HEK293T (cell line): ENCODE data around the gene TIAM1.

ENCODE experiments used
- CTCF ChIA-PET: fragments of 350-600 bp; formaldehyde crosslinking; extraction: SDS; loops from one replicate; lab custom pipeline; 2021; ENCODE audit warnings: antibody characterized with exemption, inconsistent platforms; lab: Yijun Ruan, JAX
- POLR2A ChIA-PET: fragments of 350-600 bp; formaldehyde crosslinking; extraction: SDS; loops from one replicate; lab custom pipeline; 2020; ENCODE audit warnings: antibody characterized with exemption, inconsistent platforms; lab: Yijun Ruan, JAX
- DNase-seq: peaks from one replicate; pipeline ENCODE4 v3.0.0; 2012; ENCODE audit warnings: mixed read lengths; ENCODE audit errors: extremely low spot score
- ARNT ChIP-seq: fragments of 450-650 bp; IDR thresholded peaks from 2 replicates; pipeline ENCODE4 v1.6.1; 2017; ENCODE audit warnings: mild to moderate bottlenecking
- BHLHE40 ChIP-seq: fragments of 450-650 bp; IDR thresholded peaks from 2 replicates; pipeline ENCODE4 v1.6.1; 2016; ENCODE audit warnings: mild to moderate bottlenecking, moderate library complexity, borderline replicate concordance
- CTBP1 ChIP-seq: fragments of 450-650 bp; IDR thresholded peaks from 2 replicates; pipeline ENCODE4 v1.6.1; 2016; ENCODE audit warnings: borderline replicate concordance
- ELF4 ChIP-seq: fragments of 450-650 bp; IDR thresholded peaks from 2 replicates; pipeline ENCODE4 v1.6.1; 2017; ENCODE audit warnings: antibody characterized with exemption
- FOXA1 ChIP-seq: fragments of 450-650 bp; IDR thresholded peaks from 2 replicates; pipeline ENCODE4 v1.6.1; 2016; ENCODE audit warnings: mild to moderate bottlenecking
- FOXK2 ChIP-seq: fragments of 450-650 bp; IDR thresholded peaks from 2 replicates; pipeline ENCODE4 v1.6.1; 2016; ENCODE audit warnings: mild to moderate bottlenecking
- FOXM1 ChIP-seq: fragments of 450-650 bp; IDR thresholded peaks from 2 replicates; pipeline ENCODE4 v1.6.1; 2017; ENCODE audit warnings: mild to moderate bottlenecking, borderline replicate concordance
- HDGF ChIP-seq: fragments of 450-650 bp; IDR thresholded peaks from 2 replicates; pipeline ENCODE4 v1.6.1; 2017; ENCODE audit warnings: antibody characterized with exemption, borderline replicate concordance
- L3MBTL2 ChIP-seq: fragments of 450-650 bp; conservative IDR thresholded peaks from 2 replicates; pipeline ENCODE4 v1.6.1; 2016; ENCODE audit warnings: mild to moderate bottlenecking
- LEF1 ChIP-seq: fragments of 450-650 bp; IDR thresholded peaks from 2 replicates; pipeline ENCODE4 v1.6.1; 2017; ENCODE audit warnings: mild to moderate bottlenecking, borderline replicate concordance
- NFRKB ChIP-seq: fragments of 450-650 bp; IDR thresholded peaks from 2 replicates; pipeline ENCODE4 v1.6.1; 2016; ENCODE audit warnings: mild to moderate bottlenecking, moderate library complexity
- PKNOX1 ChIP-seq: fragments of 450-650 bp; IDR thresholded peaks from 2 replicates; pipeline ENCODE4 v1.6.1; 2016
- SP1 ChIP-seq: fragments of 450-650 bp; IDR thresholded peaks from 2 replicates; pipeline ENCODE4 v1.6.1; 2017
- SUZ12 ChIP-seq: fragments of 450-650 bp; IDR thresholded peaks from 2 replicates; pipeline ENCODE4 v1.6.1; 2016; ENCODE audit warnings: mild to moderate bottlenecking
- TARDBP ChIP-seq: fragments of 450-650 bp; IDR thresholded peaks from 2 replicates; pipeline ENCODE4 v1.6.1; 2016
- ZNF384 ChIP-seq: fragments of 450-650 bp; IDR thresholded peaks from 2 replicates; pipeline ENCODE4 v1.6.1; 2016

Gene TIAM1

GRCh38 chr21:31338908-31339368 lies 5.1 kb downstream of the TIAM1 start:
- no peak for DNase-seq
- CTCF ChIA-PET = no interaction called here
- POLR2A ChIA-PET = no interaction called here
- TF ChIP-seq ZNF384 = no peak

DNA sequence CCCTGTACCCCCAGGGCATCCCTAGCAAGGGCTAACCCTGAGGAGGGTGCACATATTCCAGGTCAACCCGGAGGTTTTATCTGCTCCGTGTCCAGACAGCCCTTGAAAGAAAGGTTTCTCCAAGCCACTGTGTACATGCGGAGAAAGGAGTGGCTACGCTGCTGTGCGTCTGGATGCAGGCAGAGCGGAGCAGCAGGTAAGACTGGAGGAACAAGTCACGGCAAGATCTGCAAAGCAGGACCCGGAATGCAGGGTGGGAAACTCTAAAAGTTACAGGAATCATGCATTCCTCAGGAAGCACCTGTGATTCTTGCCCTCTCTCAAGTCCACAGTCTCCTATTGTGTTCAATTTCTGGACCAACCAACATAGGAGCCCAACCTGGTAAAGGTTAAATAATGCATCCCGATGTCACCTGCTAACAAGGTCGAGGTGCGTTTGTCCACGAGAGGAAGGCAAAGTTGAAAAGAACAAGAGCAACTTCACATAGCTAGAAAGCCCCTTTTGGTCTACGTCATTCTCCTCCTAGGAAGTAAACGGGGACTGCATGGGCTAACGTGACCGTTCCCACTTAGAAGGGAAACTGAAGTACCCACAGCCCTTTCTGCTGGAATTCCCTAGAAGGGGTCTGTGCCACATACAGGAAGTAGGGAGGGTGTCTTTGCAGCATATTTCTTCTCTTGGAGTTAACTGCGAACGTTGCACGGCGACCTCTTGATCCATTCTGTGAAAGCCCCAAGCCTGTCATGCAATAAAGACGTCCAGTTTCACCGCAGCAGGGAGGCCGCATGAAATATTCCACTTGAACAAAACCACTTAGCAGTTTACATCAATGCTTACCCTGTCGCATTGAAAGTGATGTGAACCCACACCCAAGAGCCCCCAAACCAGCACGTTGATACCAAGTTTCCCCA lies 5.8 kb downstream of the TIAM1 start:
- TF ChIP-seq ZNF384 = no peak
- TF ChIP-seq NFRKB = no peak
- TF ChIP-seq SP1 = no peak
- no peak for TF ChIP-seq LEF1
- TF ChIP-seq CTBP1 = no peak
- no peak for TF ChIP-seq HDGF
- no peak for TF ChIP-seq L3MBTL2
- TF ChIP-seq FOXK2 = no peak
- no peak for TF ChIP-seq FOXM1
- no peak for TF ChIP-seq SUZ12
- no peak for TF ChIP-seq PKNOX1
- no peak for TF ChIP-seq ELF4
- TF ChIP-seq ARNT = no peak
- no peak for TF ChIP-seq FOXA1
- TF ChIP-seq BHLHE40 = no peak
- TF ChIP-seq TARDBP = no peak
- no peak for DNase-seq
- ChIA-PET CTCF (no interaction called here), POLR2A (no interaction called here)

DNA sequence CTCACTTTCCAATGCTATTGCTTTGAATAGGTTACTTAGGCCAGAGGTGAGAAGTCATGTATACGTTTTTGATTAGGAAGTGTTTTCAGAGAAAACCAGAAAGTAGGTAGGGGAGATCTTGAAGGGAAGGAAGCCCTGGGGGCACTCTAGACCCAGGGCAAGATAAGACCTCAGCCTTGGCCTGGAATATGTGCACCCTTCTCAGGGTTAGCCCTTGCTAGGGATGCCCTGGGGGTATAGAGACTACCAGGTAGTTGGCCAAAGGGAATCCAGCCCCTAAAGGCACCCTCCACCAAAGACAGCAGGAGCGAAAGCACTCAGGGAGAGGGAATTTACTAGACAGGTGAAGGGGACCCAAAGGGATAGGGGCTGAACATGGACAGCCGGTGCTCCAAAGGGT lies 7.0 kb downstream of the TIAM1 start:
- POLR2A ChIA-PET = no interaction called here
- TF ChIP-seq ELF4 (no peak), SUZ12 (no peak), TARDBP (no peak), BHLHE40 (no peak), FOXK2 (no peak), FOXM1 (no peak), NFRKB (no peak), ZNF384 (no peak), FOXA1 (no peak), HDGF (no peak), PKNOX1 (no peak), ARNT (no peak), SP1 (no peak)
- DNase-seq = no peak
- CTCF ChIA-PET = interaction anchor here (1.0 kb wide), 1 partner anchor 122 kb away, joined by 3 read pairs; no protein-coding TSS in a partner anchor

- DNase-seq = no peak
- no peak for TF ChIP-seq L3MBTL2
- no peak for TF ChIP-seq TARDBP
- no peak for TF ChIP-seq ELF4
- no peak for TF ChIP-seq LEF1
- TF ChIP-seq CTBP1 = no peak
- no peak for TF ChIP-seq ARNT
- no peak for TF ChIP-seq HDGF
- TF ChIP-seq PKNOX1 = no peak
- no peak for TF ChIP-seq BHLHE40
- TF ChIP-seq FOXA1 = no peak
- no peak for TF ChIP-seq FOXM1
- no peak for TF ChIP-seq SUZ12
- no peak for TF ChIP-seq SP1
- no peak for TF ChIP-seq NFRKB
- TF ChIP-seq ZNF384 = no peak
- no peak for TF ChIP-seq FOXK2
- ChIA-PET CTCF (interaction anchor here (1.0 kb wide), 1 partner anchor 123 kb away, joined by 3 read pairs; no protein-coding TSS in a partner anchor), POLR2A (no interaction called here)
Measured at GRCh38 chr21:31336739-31337040, 7.4 kb downstream of the TIAM1 start.

GRCh38 chr21:31335957-31336738 lies 7.9 kb downstream of the TIAM1 start:
- POLR2A ChIA-PET = no interaction called here

DNA sequence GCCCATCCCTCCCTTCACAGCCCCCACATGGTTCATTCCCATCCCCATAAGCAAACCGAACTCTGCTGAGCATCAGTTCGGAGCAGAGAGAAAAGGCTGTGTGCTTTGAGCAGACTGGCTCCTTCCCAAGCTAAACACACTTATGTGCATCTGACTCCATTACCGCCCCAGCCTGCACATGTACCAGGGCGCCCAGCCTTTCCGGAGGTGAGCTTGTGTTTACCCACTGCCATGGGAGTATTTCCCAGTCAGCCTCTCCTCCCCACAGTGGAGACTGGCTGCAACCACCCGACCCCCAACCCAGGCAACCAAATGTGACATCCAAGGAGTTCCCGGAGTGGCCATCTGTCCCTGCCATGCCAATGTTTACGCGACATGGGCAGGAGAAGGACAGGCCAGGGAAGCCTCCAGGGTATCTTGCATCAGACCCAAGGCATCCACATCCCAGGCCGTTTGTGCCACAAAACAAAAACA lies 9.4 kb downstream of the TIAM1 start:
- ChIA-PET POLR2A (no interaction called here), CTCF (interaction anchor here (0.8 kb wide), 1 partner anchor 13 kb away, joined by 3 read pairs; no protein-coding TSS in a partner anchor)
- TF ChIP-seq SUZ12 = no peak
- TF ChIP-seq ARNT = no peak
- no peak for TF ChIP-seq SP1
- TF ChIP-seq BHLHE40 = no peak
- no peak for TF ChIP-seq HDGF
- no peak for TF ChIP-seq LEF1
- no peak for TF ChIP-seq CTBP1
- TF ChIP-seq PKNOX1 = no peak
- TF ChIP-seq TARDBP = no peak
- no peak for TF ChIP-seq L3MBTL2
- TF ChIP-seq NFRKB = no peak
- TF ChIP-seq ZNF384 = no peak
- TF ChIP-seq ELF4 = no peak
- TF ChIP-seq FOXM1 = no peak
- no peak for TF ChIP-seq FOXA1
- TF ChIP-seq FOXK2 = no peak
- no peak for DNase-seq

More at GRCh38 chr21:31335957-31336738, 7.9 kb downstream of the TIAM1 start:
- CTCF ChIA-PET = interaction anchor here (0.7 to 1.0 kb wide), 2 partner anchors 10 to 123 kb away, joined by 3 read pairs; no protein-coding TSS in a partner anchor
- no peak for DNase-seq
- no peak for TF ChIP-seq TARDBP
- no peak for TF ChIP-seq ELF4
